ENCODE results near the gene AJAP1.

The AJAP1 gene

DNA sequence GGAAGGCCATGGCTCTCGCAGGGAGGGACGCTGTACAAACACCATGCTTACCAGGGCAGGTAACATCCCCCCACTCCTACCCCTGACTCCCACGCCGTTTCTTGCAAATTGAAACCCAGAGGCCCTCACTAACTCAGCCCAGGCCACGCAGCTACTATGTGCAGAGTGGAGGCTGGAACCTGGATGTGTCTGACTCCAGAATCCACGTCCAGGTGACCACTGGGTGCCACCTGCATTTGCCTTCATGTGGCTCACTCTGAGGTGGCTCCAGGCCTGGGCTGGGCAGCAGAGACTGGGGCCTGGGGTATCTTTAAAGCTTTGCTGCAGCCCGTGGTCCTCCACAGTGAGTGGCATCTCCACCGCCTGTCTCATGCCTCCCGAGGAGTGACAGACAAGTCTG, 29.6 kb upstream of the AJAP1 start:
- Mint-ChIP-seq H3K36me3 (no peaks in the 10 kb centered on the region), H3K27me3 (no peaks in the 10 kb centered on the region), H3K4me3 (no peak overlapping the region), H3K27ac (no peak overlapping the region), H3K9me3 (ENCODE audit: low read depth) (no peaks in the 10 kb centered on the region), H3K4me1 (ENCODE audit: low read depth) (no peaks in the 10 kb centered on the region)

DNA sequence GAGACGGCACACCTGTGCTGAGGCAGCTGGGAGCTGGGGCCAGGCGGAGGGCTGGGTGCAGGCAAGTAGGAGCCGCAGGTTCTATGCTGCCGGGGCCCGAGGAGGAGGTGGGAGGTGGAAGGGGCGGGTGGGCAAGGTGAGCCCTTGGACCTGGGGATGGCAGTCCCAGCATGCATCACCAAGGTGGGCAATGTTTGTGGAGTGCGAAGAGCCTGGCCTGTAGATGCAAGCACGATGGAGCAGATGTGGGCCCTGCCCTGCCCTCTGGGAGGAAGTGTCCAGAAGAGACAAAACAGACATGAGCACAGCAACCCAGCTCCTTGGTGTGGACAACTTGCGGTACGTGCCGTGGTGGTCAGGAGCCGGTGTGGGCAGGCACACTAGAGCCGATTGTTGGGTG, 28.3 kb upstream of the AJAP1 start:
- Mint-ChIP-seq H3K9me3 (ENCODE audit: low read depth) (no peaks in the 10 kb centered on the region), H3K27me3 (no peaks in the 10 kb centered on the region), H3K4me1 (ENCODE audit: low read depth) (no peaks in the 10 kb centered on the region), H3K36me3 (no peaks in the 10 kb centered on the region), H3K4me3 (no peak overlapping the region), H3K27ac (no peak overlapping the region)

DNA sequence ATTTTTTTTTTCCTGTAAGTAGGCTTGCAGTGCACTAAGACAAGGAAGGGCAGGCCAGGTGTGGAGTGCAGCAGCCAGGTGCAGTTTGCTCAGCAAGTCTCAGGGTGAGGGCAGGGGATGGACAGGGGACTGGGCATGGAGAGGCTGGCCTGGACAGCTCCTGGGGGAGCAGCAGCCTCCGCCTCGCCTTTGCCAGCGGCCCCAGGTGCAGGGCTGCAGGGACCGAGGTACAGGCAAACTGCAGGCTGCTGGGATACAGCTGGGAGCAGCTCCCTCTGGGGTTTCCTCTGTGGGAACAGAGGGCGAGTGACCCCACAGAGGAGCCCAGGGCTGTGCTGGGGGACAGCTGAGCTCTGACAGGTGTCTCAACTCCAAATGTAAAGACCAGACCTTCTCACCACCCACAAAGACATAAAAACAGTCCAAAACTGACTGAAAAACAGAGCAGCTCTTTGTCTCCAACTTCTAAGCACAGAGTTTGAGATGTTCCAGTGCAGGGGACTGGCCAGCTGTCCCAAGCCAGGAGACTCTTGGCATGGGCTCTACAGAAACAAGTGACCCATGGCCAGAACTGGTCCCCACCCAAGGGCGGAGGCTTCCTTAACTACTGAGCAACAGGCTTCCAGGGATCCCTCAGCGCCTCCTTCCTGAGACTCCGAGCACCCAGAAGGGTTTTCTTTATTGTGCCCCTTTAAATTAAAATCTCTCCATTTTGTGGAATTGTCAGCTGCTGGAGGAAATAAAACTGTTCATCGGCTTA, 27.7 kb upstream of the AJAP1 start:
- H3K27ac Mint-ChIP-seq, result no peak overlapping the region

DNA sequence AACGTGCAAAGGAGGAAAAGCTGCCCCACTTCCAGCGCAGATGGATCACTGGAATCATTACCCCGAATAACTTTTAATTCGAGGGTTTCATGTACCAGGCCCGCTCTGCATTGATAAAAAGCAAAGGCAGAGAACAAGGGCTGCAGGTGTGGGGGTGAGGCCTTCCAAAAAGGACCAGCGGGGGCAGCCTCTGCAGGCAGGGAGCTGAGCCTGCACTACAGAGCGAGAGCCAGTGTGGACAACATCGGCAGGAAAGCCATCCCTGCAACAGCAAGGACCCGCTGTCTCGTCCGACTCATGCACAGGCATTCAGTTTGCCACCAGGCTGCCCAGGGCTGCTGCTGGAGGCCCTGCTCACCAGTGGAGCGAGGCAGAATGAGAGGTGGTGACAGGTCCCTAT, 27.1 kb upstream of the AJAP1 start:
- H3K27ac Mint-ChIP-seq, result no peak overlapping the region
- H3K9me3 Mint-ChIP-seq (ENCODE audit: low read depth), result no peaks in the 10 kb centered on the region
- H3K4me1 Mint-ChIP-seq (ENCODE audit: low read depth), result no peaks in the 10 kb centered on the region
- H3K36me3 Mint-ChIP-seq, result no peaks in the 10 kb centered on the region
- H3K27me3 Mint-ChIP-seq, result no peaks in the 10 kb centered on the region
- H3K4me3 Mint-ChIP-seq, result no peak overlapping the region

More for the DNA sequence above, 27.7 kb upstream of the AJAP1 start:
- no peak overlapping the region for H3K4me3 Mint-ChIP-seq
- H3K36me3 Mint-ChIP-seq, result no peaks in the 10 kb centered on the region
- no peaks in the 10 kb centered on the region for H3K4me1 Mint-ChIP-seq (ENCODE audit: low read depth)
- no peaks in the 10 kb centered on the region for H3K27me3 Mint-ChIP-seq
- no peaks in the 10 kb centered on the region for H3K9me3 Mint-ChIP-seq (ENCODE audit: low read depth)

GRCh38 chr1:4628992-4629391, 25.4 kb upstream of the AJAP1 start:
- H3K36me3 Mint-ChIP-seq, result no peaks in the 10 kb centered on the region
- no peaks in the 10 kb centered on the region for H3K9me3 Mint-ChIP-seq (ENCODE audit: low read depth)
- H3K27ac Mint-ChIP-seq, result no peak overlapping the region
- H3K4me3 Mint-ChIP-seq, result no peak overlapping the region
- no peaks in the 10 kb centered on the region for H3K4me1 Mint-ChIP-seq (ENCODE audit: low read depth)
- no peaks in the 10 kb centered on the region for H3K27me3 Mint-ChIP-seq

DNA sequence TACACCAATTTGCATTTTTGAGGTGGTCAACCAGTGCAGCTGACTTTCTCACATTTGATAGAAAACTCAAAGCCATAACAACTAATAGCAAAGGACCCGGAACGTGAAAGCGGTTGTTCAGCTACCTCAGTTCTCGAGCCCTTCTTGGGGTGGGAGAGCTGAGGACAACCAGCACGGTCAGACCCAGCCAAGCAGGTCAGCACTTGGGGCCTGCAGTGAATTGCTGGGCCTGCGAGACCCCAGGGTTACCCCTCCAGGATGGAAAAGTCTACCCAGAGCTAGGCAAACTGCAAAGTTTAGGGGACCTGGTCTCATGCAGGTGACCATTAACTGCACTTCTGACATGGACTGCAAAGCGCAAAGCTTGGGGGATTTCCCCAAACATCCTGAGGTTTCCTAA, 23.8 kb upstream of the AJAP1 start:
- Mint-ChIP-seq H3K27me3 (no peaks in the 10 kb centered on the region), H3K4me3 (no peak overlapping the region), H3K27ac (no peak overlapping the region)

GRCh38 chr1:4631321-4631720, 23.1 kb upstream of the AJAP1 start:
- Mint-ChIP-seq H3K4me1 (ENCODE audit: low read depth) (no peaks in the 10 kb centered on the region), H3K9me3 (ENCODE audit: low read depth) (no peaks in the 10 kb centered on the region), H3K27me3 (no peaks in the 10 kb centered on the region), H3K27ac (no peak overlapping the region), H3K4me3 (no peak overlapping the region), H3K36me3 (no peaks in the 10 kb centered on the region)

More for the DNA sequence above, 23.8 kb upstream of the AJAP1 start:
- Mint-ChIP-seq H3K9me3 (ENCODE audit: low read depth) (no peaks in the 10 kb centered on the region), H3K36me3 (no peaks in the 10 kb centered on the region), H3K4me1 (ENCODE audit: low read depth) (no peaks in the 10 kb centered on the region)

DNA sequence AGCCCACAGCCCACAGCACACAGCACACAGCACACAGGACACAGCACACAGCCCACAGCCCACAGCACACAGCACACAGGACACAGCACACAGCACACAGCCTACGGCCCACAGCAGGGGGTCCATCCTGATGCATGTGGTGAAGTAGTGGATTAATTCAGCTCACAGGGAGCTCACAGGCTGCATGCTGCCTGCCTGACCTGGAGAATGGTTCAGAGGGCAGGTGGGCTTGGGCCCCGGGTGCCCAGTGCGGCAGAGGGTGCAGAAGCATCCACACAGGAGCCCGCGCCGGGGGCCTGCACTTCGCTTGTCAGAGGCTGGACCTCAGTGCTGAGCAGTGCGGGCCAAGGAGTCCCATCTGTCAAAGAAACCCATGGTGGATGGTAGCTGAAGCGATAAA, 21.1 kb upstream of the AJAP1 start:
- no peaks in the 10 kb centered on the region for H3K4me1 Mint-ChIP-seq (ENCODE audit: low read depth)
- no peak overlapping the region for H3K4me3 Mint-ChIP-seq
- peaks cover 3% of the 10 kb centered on the region for H3K27me3 Mint-ChIP-seq
- no peak overlapping the region for H3K27ac Mint-ChIP-seq
- H3K36me3 Mint-ChIP-seq, result no peaks in the 10 kb centered on the region
- no peaks in the 10 kb centered on the region for H3K9me3 Mint-ChIP-seq (ENCODE audit: low read depth)

DNA sequence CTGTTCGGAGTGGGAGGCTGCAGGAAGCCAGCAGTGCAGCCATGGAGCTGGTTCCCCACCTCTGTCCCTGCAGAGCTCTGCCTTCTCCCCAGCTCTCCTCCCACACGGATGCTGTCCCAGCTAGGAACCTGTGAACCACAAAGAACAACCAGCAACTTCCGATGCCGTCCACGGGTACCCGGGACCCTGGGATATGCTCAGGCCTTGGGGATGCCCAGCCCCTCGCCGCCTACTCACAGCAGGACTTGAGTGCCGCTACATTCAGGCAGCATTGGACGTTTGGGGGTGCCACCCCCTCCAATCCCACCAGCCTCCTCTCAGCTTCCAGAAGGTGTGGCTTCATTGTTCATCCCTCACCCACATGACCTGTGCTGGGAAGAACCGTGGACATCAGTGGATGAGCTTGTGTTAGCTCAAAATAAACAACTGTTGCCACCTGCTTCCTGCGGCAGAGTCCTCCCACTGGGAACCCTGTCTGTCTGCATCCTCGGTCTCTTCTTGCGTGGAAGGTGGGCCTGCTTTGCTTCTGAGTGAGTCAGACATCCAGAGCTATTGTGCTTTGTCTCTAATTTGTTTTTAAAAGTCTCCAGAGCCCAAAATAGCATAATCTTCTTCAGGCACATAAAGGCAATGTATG, 20.1 kb upstream of the AJAP1 start:
- H3K4me3 Mint-ChIP-seq, result no peak overlapping the region
- no peaks in the 10 kb centered on the region for H3K9me3 Mint-ChIP-seq (ENCODE audit: low read depth)
- H3K4me1 Mint-ChIP-seq (ENCODE audit: low read depth), result no peaks in the 10 kb centered on the region
- H3K27me3 Mint-ChIP-seq, result peaks cover 3% of the 10 kb centered on the region
- no peaks in the 10 kb centered on the region for H3K36me3 Mint-ChIP-seq
- H3K27ac Mint-ChIP-seq, result no peak overlapping the region

- Mint-ChIP-seq H3K27me3 (peaks cover 3% of the 10 kb centered on the region), H3K36me3 (no peaks in the 10 kb centered on the region), H3K4me3 (no peak overlapping the region), H3K4me1 (ENCODE audit: low read depth) (no peaks in the 10 kb centered on the region), H3K27ac (no peak overlapping the region), H3K9me3 (ENCODE audit: low read depth) (no peaks in the 10 kb centered on the region)
Observed at GRCh38 chr1:4634793-4635406, 19.5 kb upstream of the AJAP1 start.

DNA sequence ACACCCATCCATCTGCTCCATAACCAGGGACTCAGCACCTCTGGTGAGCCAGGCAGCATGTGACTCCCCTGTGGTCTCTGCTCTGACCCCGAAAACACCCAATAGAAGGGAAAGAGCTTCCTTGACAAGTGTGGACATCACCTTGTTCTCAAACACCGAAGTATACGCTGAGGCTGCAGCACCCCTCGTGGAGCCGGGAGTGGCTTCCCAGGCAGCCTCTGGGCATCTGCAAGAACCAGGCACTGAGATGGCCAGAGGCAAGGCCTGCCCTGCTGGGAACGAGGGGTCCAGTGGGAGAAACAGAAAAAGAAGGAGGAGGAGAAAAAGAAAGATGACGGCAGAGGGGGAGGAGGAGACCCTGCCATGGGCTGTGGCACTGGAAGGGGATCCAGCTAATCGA, 18.2 kb upstream of the AJAP1 start:
- H3K27me3 Mint-ChIP-seq, result peaks cover 5% of the 10 kb centered on the region
- no peaks in the 10 kb centered on the region for H3K4me1 Mint-ChIP-seq (ENCODE audit: low read depth)
- no peak overlapping the region for H3K4me3 Mint-ChIP-seq
- H3K27ac Mint-ChIP-seq, result no peak overlapping the region
- H3K9me3 Mint-ChIP-seq (ENCODE audit: low read depth), result no peaks in the 10 kb centered on the region
- H3K36me3 Mint-ChIP-seq, result no peaks in the 10 kb centered on the region

DNA sequence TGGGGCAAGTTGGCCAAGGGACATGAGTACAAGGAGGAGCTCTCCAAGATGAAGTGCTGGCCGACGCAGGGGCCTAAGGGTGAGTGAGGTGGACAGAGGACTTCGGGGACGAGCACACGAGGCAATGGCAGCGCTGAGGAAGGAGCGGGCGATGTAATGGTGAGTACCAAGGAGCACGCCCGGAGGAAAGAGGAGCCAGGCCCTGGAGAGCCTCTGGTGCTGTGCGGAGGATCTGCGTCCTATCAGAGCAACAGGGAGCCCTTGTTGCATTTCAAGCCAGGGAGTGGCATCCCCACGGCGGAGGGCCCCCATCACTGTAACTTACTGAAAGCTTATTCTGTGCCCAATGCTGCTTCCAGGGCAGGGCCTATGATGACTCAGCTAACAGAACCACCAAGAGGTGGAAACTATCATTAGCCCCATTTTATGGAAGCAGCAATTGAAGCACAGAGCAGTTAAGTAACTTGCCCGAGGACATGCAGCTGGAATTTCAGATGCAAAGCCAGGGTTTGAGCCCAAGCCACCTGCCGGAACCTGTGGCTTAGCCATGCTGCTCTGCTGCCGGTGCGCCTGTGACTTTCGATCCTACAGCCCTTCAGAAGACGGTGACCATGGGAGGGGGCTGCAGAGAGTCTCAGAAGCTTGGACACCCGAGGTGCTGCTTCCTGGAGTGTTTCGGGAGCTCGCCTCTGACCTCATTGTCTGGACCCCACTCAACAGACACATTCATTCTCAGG, 17.6 kb upstream of the AJAP1 start:
- Mint-ChIP-seq H3K4me3 (no peak overlapping the region), H3K9me3 (ENCODE audit: low read depth) (no peaks in the 10 kb centered on the region), H3K4me1 (ENCODE audit: low read depth) (no peaks in the 10 kb centered on the region)

GRCh38 chr1:4637616-4638344, 16.6 kb upstream of the AJAP1 start:
- Mint-ChIP-seq H3K9me3 (ENCODE audit: low read depth) (no peaks in the 10 kb centered on the region), H3K4me3 (no peak overlapping the region), H3K27ac (no peak overlapping the region), H3K4me1 (ENCODE audit: low read depth) (no peaks in the 10 kb centered on the region), H3K27me3 (peaks cover 9% of the 10 kb centered on the region), H3K36me3 (no peaks in the 10 kb centered on the region)

More for the DNA sequence above, 17.6 kb upstream of the AJAP1 start:
- peaks cover 5% of the 10 kb centered on the region for H3K27me3 Mint-ChIP-seq
- no peak overlapping the region for H3K27ac Mint-ChIP-seq
- no peaks in the 10 kb centered on the region for H3K36me3 Mint-ChIP-seq

DNA sequence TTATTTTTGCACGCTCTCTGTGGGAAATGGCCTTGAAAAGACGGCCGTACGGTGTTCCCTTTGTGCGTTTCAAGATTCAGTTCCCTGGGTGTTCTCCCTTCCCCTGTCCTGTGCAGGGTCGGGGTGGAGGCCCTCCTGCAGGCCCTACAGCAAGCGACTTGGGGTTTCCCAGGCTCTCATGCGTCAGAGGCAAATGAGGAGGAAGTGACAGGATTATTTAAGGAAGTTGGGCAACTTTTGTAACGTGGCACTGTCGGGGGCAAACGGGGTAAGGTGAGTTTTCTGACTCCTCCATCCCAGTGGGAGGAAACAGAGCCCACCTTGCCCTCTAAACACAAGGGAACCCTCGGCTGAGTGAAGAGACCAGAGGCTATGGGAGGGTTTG, 16.1 kb upstream of the AJAP1 start:
- no peaks in the 10 kb centered on the region for H3K9me3 Mint-ChIP-seq (ENCODE audit: low read depth)
- H3K4me1 Mint-ChIP-seq (ENCODE audit: low read depth), result no peaks in the 10 kb centered on the region
- peaks cover 12% of the 10 kb centered on the region for H3K27me3 Mint-ChIP-seq
- H3K4me3 Mint-ChIP-seq, result no peak overlapping the region
- H3K36me3 Mint-ChIP-seq, result no peaks in the 10 kb centered on the region
- no peak overlapping the region for H3K27ac Mint-ChIP-seq

All from activated naive CD8-positive, alpha-beta T cell (primary cell).